Astrocyte (in vitro differentiated cells and primary cell): ENCODE results near the gene RIT1. TPM values are rescaled to one million over a fixed set of nuclear protein-coding genes. Genes with fewer than 3 reads are reported as not detected.

Source experiments
- DNase-seq: peaks from one replicate; pipeline ENCODE4 v3.0.0-alpha.2; 2010; ENCODE audit warnings: low read depth
- FAIRE-seq: peaks from 2 replicates; lab custom pipeline; 2011; peaks lifted over from hg19 to GRCh38; lab: Jason Lieb, UNC
- H2AFZ ChIP-seq: 2 replicates; pipeline ENCODE4 v1.6.0; 2012; ENCODE audit warnings: low read depth, low read length, inconsistent platforms
- H3K27ac ChIP-seq: 2 replicates; pipeline ENCODE4 v1.5.1; 2011; ENCODE audit warnings: low read depth, low read length, inconsistent platforms
- H3K27me3 ChIP-seq: 2 replicates; pipeline ENCODE4 v1.6.0; 2011; ENCODE audit warnings: low read length, inconsistent platforms; ENCODE audit not compliant: insufficient read depth
- H3K36me3 ChIP-seq: 2 replicates; pipeline ENCODE4 v1.5.1; 2011; ENCODE audit warnings: low read length, inconsistent platforms; ENCODE audit not compliant: insufficient read depth
- H3K4me1 ChIP-seq: 2 replicates; pipeline ENCODE4 v1.5.1; 2011; ENCODE audit warnings: low read length, inconsistent platforms; ENCODE audit not compliant: insufficient read depth
- H3K4me2 ChIP-seq: 2 replicates; pipeline ENCODE4 v1.6.0; 2012; ENCODE audit warnings: low read length, inconsistent platforms
- H3K4me3 ChIP-seq: 2 replicates; pipeline ENCODE4 v1.5.1; 2011; ENCODE audit warnings: low read depth, mild to moderate bottlenecking, low read length, inconsistent platforms; ENCODE audit not compliant: insufficient read depth
- H3K79me2 ChIP-seq: 2 replicates; pipeline ENCODE4 v1.6.0; 2012; ENCODE audit warnings: mild to moderate bottlenecking, low read length, inconsistent platforms; ENCODE audit not compliant: insufficient read depth
- H3K9ac ChIP-seq: 2 replicates; pipeline ENCODE4 v1.6.0; 2012; ENCODE audit warnings: mild to moderate bottlenecking, low read length, inconsistent platforms
- H3K9me3 ChIP-seq: 2 replicates; pipeline ENCODE4 v1.5.1; 2012; ENCODE audit warnings: low read depth, mild to moderate bottlenecking, low read length, inconsistent platforms; ENCODE audit not compliant: insufficient read depth
- H4K20me1 ChIP-seq: 2 replicates; pipeline ENCODE4 v1.6.0; 2012; ENCODE audit warnings: low read length, inconsistent platforms; ENCODE audit not compliant: insufficient read depth
- H3K27ac Mint-ChIP-seq: one replicate; pipeline ENCODE4 v1.8.0; 2021; ENCODE audit warnings: mild to moderate bottlenecking, mixed read lengths; ENCODE audit not compliant: unreplicated experiment
- H3K27me3 Mint-ChIP-seq: one replicate; pipeline ENCODE4 v1.8.0; 2021; ENCODE audit warnings: low read depth, mixed read lengths; ENCODE audit not compliant: unreplicated experiment
- H3K36me3 Mint-ChIP-seq: one replicate; pipeline ENCODE4 v1.8.0; 2021; ENCODE audit warnings: low read depth, mixed read lengths; ENCODE audit not compliant: unreplicated experiment
- H3K4me1 Mint-ChIP-seq: one replicate; pipeline ENCODE4 v1.8.0; 2021; ENCODE audit warnings: low read depth, mixed read lengths; ENCODE audit not compliant: unreplicated experiment
- H3K4me3 Mint-ChIP-seq: one replicate; pipeline ENCODE4 v1.8.0; 2021; ENCODE audit warnings: mild to moderate bottlenecking, moderate library complexity, mixed read lengths; ENCODE audit not compliant: unreplicated experiment
- H3K9me3 Mint-ChIP-seq: one replicate; pipeline ENCODE4 v1.8.0; 2021; ENCODE audit warnings: mild to moderate bottlenecking, mixed read lengths; ENCODE audit not compliant: unreplicated experiment
- EZH2 ChIP-seq: IDR thresholded peaks from 2 replicates; pipeline ENCODE4 v1.6.1; 2012; ENCODE audit warnings: mild to moderate bottlenecking, low read length, inconsistent platforms; ENCODE audit not compliant: insufficient read depth
- total RNA-seq: library from RNA; stranded (reverse); gene quantifications from 2 replicates; pipeline ENCODE4 v1.2.1, GENCODE V29; 2021
- TF ChIP-seq, protein P1 (sequence below): IDR thresholded peaks from 2 replicates; pipeline ENCODE4 v1.5.1; 2011; ENCODE audit warnings: low read depth, mild to moderate bottlenecking, inconsistent platforms, low read length, moderate library complexity; ENCODE audit not compliant: insufficient read depth

Gene RIT1
- total RNA-seq, 1 donor from 2014 or later: 59.4 TPM

DNA sequence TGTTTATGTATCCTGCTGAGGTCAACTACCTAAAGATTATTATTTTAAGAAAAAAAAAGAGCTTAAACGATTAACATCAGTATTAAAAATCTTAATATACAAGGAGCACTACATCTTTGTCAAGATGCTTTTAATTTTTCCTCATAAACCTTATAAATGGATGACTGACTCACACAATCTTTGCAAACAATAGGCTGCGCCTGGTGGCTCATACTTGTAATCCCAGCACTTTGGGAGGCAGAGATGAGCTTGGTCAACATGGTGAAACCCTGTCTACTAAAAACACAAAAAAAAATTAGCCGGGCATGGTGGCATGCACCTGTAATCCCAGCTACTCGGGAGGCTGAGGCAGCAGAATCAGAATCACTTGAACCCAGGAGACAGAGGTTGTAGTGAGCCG is 21.3 kb upstream of the RIT1 start:
- peak overlapping the region; percentile 86 for H3K4me2 ChIP-seq
- peak overlapping the region; percentile 99 for H3K9ac ChIP-seq
- no peak for DNase-seq
- H3K4me3 ChIP-seq: peak overlapping the region; percentile 80
- peaks cover 36% of the 10 kb centered on the region for H3K4me1 ChIP-seq
- H3K27me3 ChIP-seq: no peaks in the 10 kb centered on the region
- peaks cover 15% of the 10 kb centered on the region for H3K4me1 Mint-ChIP-seq
- no peak for TF ChIP-seq EZH2
- TF ChIP-seq, protein P1, sequence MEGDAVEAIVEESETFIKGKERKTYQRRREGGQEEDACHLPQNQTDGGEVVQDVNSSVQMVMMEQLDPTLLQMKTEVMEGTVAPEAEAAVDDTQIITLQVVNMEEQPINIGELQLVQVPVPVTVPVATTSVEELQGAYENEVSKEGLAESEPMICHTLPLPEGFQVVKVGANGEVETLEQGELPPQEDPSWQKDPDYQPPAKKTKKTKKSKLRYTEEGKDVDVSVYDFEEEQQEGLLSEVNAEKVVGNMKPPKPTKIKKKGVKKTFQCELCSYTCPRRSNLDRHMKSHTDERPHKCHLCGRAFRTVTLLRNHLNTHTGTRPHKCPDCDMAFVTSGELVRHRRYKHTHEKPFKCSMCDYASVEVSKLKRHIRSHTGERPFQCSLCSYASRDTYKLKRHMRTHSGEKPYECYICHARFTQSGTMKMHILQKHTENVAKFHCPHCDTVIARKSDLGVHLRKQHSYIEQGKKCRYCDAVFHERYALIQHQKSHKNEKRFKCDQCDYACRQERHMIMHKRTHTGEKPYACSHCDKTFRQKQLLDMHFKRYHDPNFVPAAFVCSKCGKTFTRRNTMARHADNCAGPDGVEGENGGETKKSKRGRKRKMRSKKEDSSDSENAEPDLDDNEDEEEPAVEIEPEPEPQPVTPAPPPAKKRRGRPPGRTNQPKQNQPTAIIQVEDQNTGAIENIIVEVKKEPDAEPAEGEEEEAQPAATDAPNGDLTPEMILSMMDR: no peak
- H3K79me2 ChIP-seq: peaks cover 63% of the 10 kb centered on the region
- FAIRE-seq: no peak
- peaks cover 37% of the 10 kb centered on the region for H3K36me3 ChIP-seq
- no peaks in the 10 kb centered on the region for H3K27me3 Mint-ChIP-seq
- no peak overlapping the region for H2AFZ ChIP-seq
- no peak overlapping the region for H3K4me3 Mint-ChIP-seq
- H3K36me3 Mint-ChIP-seq: peaks cover 5% of the 10 kb centered on the region
- no peaks in the 10 kb centered on the region for H3K9me3 Mint-ChIP-seq
- no peak overlapping the region for H3K27ac Mint-ChIP-seq
- peaks cover 48% of the 10 kb centered on the region for H4K20me1 ChIP-seq
- H3K27ac ChIP-seq: peak overlapping the region; percentile 7
- H3K9me3 ChIP-seq: no peaks in the 10 kb centered on the region

DNA sequence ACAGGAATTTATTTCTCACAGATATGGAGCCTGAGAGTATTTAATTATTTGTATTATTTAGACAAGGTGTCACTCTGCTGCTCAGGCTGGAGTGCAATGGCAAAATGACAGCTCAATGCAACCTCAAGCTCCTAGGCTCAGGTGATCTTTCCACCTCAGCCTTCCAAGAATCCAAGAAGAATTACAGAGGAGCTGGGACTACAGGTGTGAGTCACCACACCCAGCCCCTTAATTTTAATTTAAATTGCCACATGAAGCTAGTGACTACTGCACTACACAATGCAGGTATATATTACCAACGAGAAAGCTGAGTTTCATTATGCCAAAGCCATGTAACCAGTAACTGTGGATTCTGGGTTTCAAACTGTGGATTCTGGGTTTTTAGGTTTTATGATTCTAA is 20.9 kb upstream of the RIT1 start:
- FAIRE-seq: no peak

More for the DNA sequence above, 20.9 kb upstream of the RIT1 start:
- H3K79me2 ChIP-seq: peaks cover 67% of the 10 kb centered on the region
- no peaks in the 10 kb centered on the region for H3K27me3 ChIP-seq
- Mint-ChIP-seq H3K4me3 (no peak overlapping the region), H3K27me3 (no peaks in the 10 kb centered on the region), H3K27ac (no peak overlapping the region), H3K4me1 (peaks cover 15% of the 10 kb centered on the region), H3K36me3 (peaks cover 6% of the 10 kb centered on the region), H3K9me3 (no peaks in the 10 kb centered on the region)
- peaks cover 52% of the 10 kb centered on the region for H4K20me1 ChIP-seq
- no peak overlapping the region for H2AFZ ChIP-seq
- no peaks in the 10 kb centered on the region for H3K9me3 ChIP-seq
- peaks cover 40% of the 10 kb centered on the region for H3K36me3 ChIP-seq
- TF ChIP-seq EZH2: no peak
- TF ChIP-seq, protein P1: no peak
- peak overlapping the region; percentile 86 for H3K4me2 ChIP-seq
- H3K9ac ChIP-seq: peak overlapping the region; percentile 19
- peaks cover 36% of the 10 kb centered on the region for H3K4me1 ChIP-seq
- no peak for DNase-seq
- H3K4me3 ChIP-seq: peak overlapping the region; percentile 80
- peak overlapping the region; percentile 7 for H3K27ac ChIP-seq
